B cell (primary cell): ENCODE measurements around the gene BNIP3. TPM values are rescaled to one million over a fixed set of nuclear protein-coding genes. Genes with fewer than 3 reads are reported as not detected.

Source experiments
- ATAC-seq: fragments of 200-7000 bp; cut with Tn5 transposase; one replicate; pipeline ENCODE4 v1.10.0; 2021; ENCODE audit warnings: low read depth, mild to moderate bottlenecking, moderate number of reproducible peaks, moderate library complexity
- CTCF ChIA-PET: fragments of 350-600 bp; sonication (Branson Sonifier 250); formaldehyde crosslinking; loops from one replicate; lab custom pipeline; 2021; ENCODE audit warnings: antibody characterized with exemption, inconsistent platforms; lab: Charles Lee
- POLR2A ChIA-PET: fragments of 350-600 bp; sonication (Branson Sonifier 250); formaldehyde crosslinking; loops from one replicate; lab custom pipeline; 2021; ENCODE audit warnings: antibody characterized with exemption; lab: Charles Lee
- DNase-seq: peaks from one replicate; pipeline ENCODE4 v3.0.0; 2013
- H2AFZ ChIP-seq: 2 replicates; pipeline ENCODE4 v1.6.1; 2012; ENCODE audit warnings: mild to moderate bottlenecking, low read depth, low read length; ENCODE audit not compliant: insufficient read depth, poor library complexity, severe bottlenecking
- H3K27ac ChIP-seq, 2 donors: 1 replicate in 1 of 2; 2 replicates in 1 of 2; pipeline ENCODE4 v1.5.1; 2012 to 2013; ENCODE audit warnings: low read length in 2 of 2, mild to moderate bottlenecking in 2 of 2, moderate library complexity in 1 of 2
- H3K27me3 ChIP-seq, 4 experiments: fragments of 200-600 bp in 1 of 4; sonication (generic) in 1 of 4; replicated peaks in 1 of 4; 1 replicate in 2 of 4; 2 replicates in 2 of 4; pipeline versions ENCODE4 v1.6.1 to v1.7.0; 2013 to 2016; ENCODE audit warnings: low read length in 3 of 4, mild to moderate bottlenecking in 2 of 4, mixed read lengths in 1 of 4, moderate library complexity in 1 of 4; ENCODE audit not compliant: insufficient read depth in 4 of 4, control insufficient read depth in 3 of 4; ENCODE audit errors: control extremely low read depth in 1 of 4
- H3K36me3 ChIP-seq, 2 experiments: replicated peaks in 1 of 2; 1 replicate in 1 of 2; 2 replicates in 1 of 2; pipeline versions ENCODE4 v1.6.1 to v1.7.1; 2013; ENCODE audit warnings: low read length in 1 of 2; ENCODE audit not compliant: insufficient read depth in 2 of 2, control insufficient read depth in 1 of 2; ENCODE audit errors: control extremely low read depth in 1 of 2, extremely low read depth in 1 of 2
- H3K4me1 ChIP-seq, 2 donors: fragments of 200-600 bp in 1 of 2; sonication (generic) in 1 of 2; 1 replicate in 1 of 2; 2 replicates in 1 of 2; pipeline versions ENCODE4 v1.5.1 to v1.6.1; 2013 to 2017; ENCODE audit warnings: low read length in 2 of 2; ENCODE audit not compliant: control insufficient read depth in 2 of 2, insufficient read depth in 2 of 2
- H3K4me2 ChIP-seq: replicated peaks from 2 replicates; pipeline ENCODE3; 2012; ENCODE audit warnings: mild to moderate bottlenecking, low read depth, low read length; ENCODE audit not compliant: poor library complexity, severe bottlenecking
- H3K4me3 ChIP-seq, 5 experiments: fragments of 200-600 bp in 1 of 5; sonication (generic) in 1 of 5; 1 replicate in 3 of 5; 2 replicates in 2 of 5; pipeline versions ENCODE4 v1.5.1 to v1.7.0; 2011 to 2016; ENCODE audit warnings: low read length in 4 of 5, mild to moderate bottlenecking in 4 of 5, low read depth in 2 of 5, control low read depth in 1 of 5, moderate library complexity in 1 of 5; ENCODE audit not compliant: insufficient read depth in 1 of 5; ENCODE audit errors: control extremely low read depth in 1 of 5, extremely low read depth in 1 of 5
- H3K79me2 ChIP-seq: fragments of 200-600 bp; sonication (generic); one replicate; pipeline ENCODE4 v1.6.0; 2016; ENCODE audit warnings: low read length; ENCODE audit not compliant: control insufficient read depth, insufficient read depth
- H3K9ac ChIP-seq: fragments of 200-600 bp; sonication (generic); 2 replicates; pipeline ENCODE4 v1.6.1; 2017; ENCODE audit warnings: mild to moderate bottlenecking, low read length, moderate library complexity
- H3K9me3 ChIP-seq, 3 donors: one replicate each; pipeline versions ENCODE4 v1.6.1 to v1.7.1; 2013; ENCODE audit warnings: low read length in 2 of 3; ENCODE audit not compliant: control insufficient read depth in 2 of 3, insufficient read depth in 1 of 3; ENCODE audit errors: control extremely low read depth in 1 of 3
- H4K20me1 ChIP-seq: 2 replicates; pipeline ENCODE4 v1.6.0; 2012; ENCODE audit warnings: mild to moderate bottlenecking, low read length; ENCODE audit not compliant: insufficient read depth, control insufficient read depth, poor library complexity, severe bottlenecking
- H3K27ac Mint-ChIP-seq: one replicate; pipeline ENCODE4 v1.8.0; 2021; ENCODE audit warnings: mixed read lengths
- H3K27me3 Mint-ChIP-seq: one replicate; pipeline ENCODE4 v1.8.0; 2021; ENCODE audit warnings: mixed read lengths
- H3K4me1 Mint-ChIP-seq: one replicate; pipeline ENCODE4 v1.8.0; 2021; ENCODE audit warnings: mixed read lengths
- H3K4me3 Mint-ChIP-seq: one replicate; pipeline ENCODE4 v1.8.0; 2021; ENCODE audit warnings: mixed read lengths
- H3K9me3 Mint-ChIP-seq: one replicate; pipeline ENCODE4 v1.8.0; 2022; ENCODE audit warnings: mixed read lengths; ENCODE audit not compliant: insufficient read depth
- CTCF ChIP-seq: fragments of 200-600 bp; IDR thresholded peaks from one replicate; pipeline ENCODE4 v1.8.0; 2022; ENCODE audit warnings: antibody characterized with exemption, mild to moderate bottlenecking
- EZH2 ChIP-seq: IDR thresholded peaks from 2 replicates; pipeline ENCODE4 v1.6.1; 2012; ENCODE audit warnings: borderline replicate concordance, low read depth, mild to moderate bottlenecking, moderate library complexity, low read length; ENCODE audit not compliant: insufficient read depth, poor library complexity, severe bottlenecking
- WGBS: methylation state at CpG from one replicate; pipeline ENCODE4 v1.1.5; 2013; ENCODE audit warnings: missing lambda C conversion rate; ENCODE audit not compliant: insufficient coverage; 5-methylcytosine and 5-hydroxymethylcytosine counted together
- intact Hi-C: fragments of 100-400 bp; cut with micrococcal nuclease; formaldehyde crosslinking; loops from one replicate; pipeline ENCODE4 v1.10.0; 2022
- polyA plus RNA-seq: library from polyadenylated mRNA; depleted of rRNA; stranded (reverse); fragments of >200 nt; gene quantifications from 2 replicates; pipeline ENCODE4 v1.2.3, GENCODE V29; 2012
- total RNA-seq, 2 donors: library from RNA; stranded (reverse); fragments of 120-200 nt in 1 of 2; gene quantifications; 1 replicate in 1 of 2; 2 replicates in 1 of 2; pipeline versions ENCODE4 v1.2.3 to v1.2.4, GENCODE V29; 2013 to 2022

Gene BNIP3
- total and polyA plus RNA-seq, 2 donors (not counting 1 experiment from before 2014, with no cell fraction given) = 7.1 to 10.9 TPM

- Mint-ChIP-seq H3K27me3 (no peaks in the 10 kb centered on the region), H3K27ac (peak overlapping the region; percentile 3), H3K4me3 (no peak overlapping the region), H3K4me1 (peaks cover 69% of the 10 kb centered on the region), H3K9me3 (peaks cover 4% of the 10 kb centered on the region)
- WGBS = 98% methylated on average over 27 of the region's 28 CpGs
- Histone ChIP-seq H3K4me2 (no peak overlapping the region), H3K27ac (no peak overlapping the region), H3K36me3 (peaks cover 0 to 4% of the 10 kb centered on the region in 2 experiments), H3K27me3 (no peaks in the 10 kb centered on the region), H3K9ac (no peak overlapping the region), H3K4me1 (peaks cover 19 to 24% of the 10 kb centered on the region in 2 donors), H3K4me3 (no peak overlapping the region), H3K79me2 (peaks cover 91% of the 10 kb centered on the region), H4K20me1 (peaks cover 87% of the 10 kb centered on the region), H3K9me3 (peaks cover 0 to 18% (median 10%) of the 10 kb centered on the region in 3 donors), H2AFZ (no peak overlapping the region)
- CTCF ChIA-PET = no interaction called here
- DNase-seq (no peak), ATAC-seq (no peak)
- POLR2A ChIA-PET = no interaction called here
- intact Hi-C loops = no loop called here
- TF ChIP-seq EZH2 (no peak), CTCF (no peak)
Measured at GRCh38 chr10:131926743-131927595, 54.8 kb downstream of the BNIP3 start.

GRCh38 chr10:131926253-131926652 lies 55.5 kb downstream of the BNIP3 start:
- no peak overlapping the region for H2AFZ ChIP-seq
- peaks cover 76% of the 10 kb centered on the region for H3K4me1 Mint-ChIP-seq
- H3K27ac ChIP-seq = no peak overlapping the region
- ChIA-PET CTCF (no interaction called here), POLR2A (no interaction called here)
- no peak for ATAC-seq
- H3K27me3 Mint-ChIP-seq = no peaks in the 10 kb centered on the region
- peaks cover 91% of the 10 kb centered on the region for H3K79me2 ChIP-seq
- peaks cover 0 to 4% of the 10 kb centered on the region in 2 experiments for H3K36me3 ChIP-seq
- H3K9me3 ChIP-seq = peaks cover 0 to 18% (median 10%) of the 10 kb centered on the region in 3 donors
- no peak for TF ChIP-seq EZH2
- no peak for TF ChIP-seq CTCF
- DNase-seq = no peak
- H3K9me3 Mint-ChIP-seq = peaks cover 4% of the 10 kb centered on the region
- no peaks in the 10 kb centered on the region for H3K27me3 ChIP-seq
- intact Hi-C loops = no loop called here
- WGBS = 96% methylated on average over 7 of the region's 10 CpGs
- peaks cover 87% of the 10 kb centered on the region for H4K20me1 ChIP-seq
- H3K4me3 Mint-ChIP-seq = no peak overlapping the region
- peaks cover 19 to 24% of the 10 kb centered on the region in 2 donors for H3K4me1 ChIP-seq
- H3K4me2 ChIP-seq = no peak overlapping the region
- H3K9ac ChIP-seq = no peak overlapping the region
- H3K27ac Mint-ChIP-seq = no peak overlapping the region
- no peak overlapping the region for H3K4me3 ChIP-seq
